ENCODE results near the gene IQCH. TPM values are rescaled to one million over a fixed set of nuclear protein-coding genes. Genes with fewer than 3 reads are reported as not detected.

IQCH gene
- total and polyA plus RNA-seq, 2 of the 4 experiments (the other 2 are of a cell fraction) = 0.60 to 2.5 TPM

- no peak overlapping the region for H3K4me3 ChIP-seq (ENCODE audit: insufficient read depth, low read depth, low read length)
- H2BK20ac ChIP-seq (ENCODE audit: low read depth, low read length) = no peak overlapping the region
- H3K9me3 ChIP-seq (ENCODE audit: control insufficient read depth, insufficient read depth, low read length) = no peaks in the 10 kb centered on the region; the same call in 1 of the 2 replicates
- H3K36me3 ChIP-seq (ENCODE audit: control insufficient read depth, insufficient read depth, low read length) = no peaks in the 10 kb centered on the region
- no peak overlapping the region for H3K14ac ChIP-seq (replicated peaks; ENCODE audit: low read depth, low read length)
- no peak overlapping the region for H3K18ac ChIP-seq (ENCODE audit: low read depth, low read length)
- no peak overlapping the region for H2AFZ ChIP-seq (replicated peaks; ENCODE audit: low read length, poor library complexity)
- H3K9me1 ChIP-seq (ENCODE audit: insufficient read depth, low read length) = no peaks in the 10 kb centered on the region
- no peak overlapping the region for H4K8ac ChIP-seq (ENCODE audit: low read depth in 2 of 2, low read length in 2 of 2)
- WGBS, 2 experiments (ENCODE audit: extremely low coverage in 2 of 2, insufficient read length in 1 of 2) = no CpG with 5 or more reads among the region's 2 CpGs
- dilution Hi-C loops (cut with HindIII; ENCODE audit: low sequenced_read_pairs, unreplicated experiment) (no loop called here), in situ Hi-C loops (cut with MboI; ENCODE audit: low sequenced_read_pairs) (no loop called here), intact Hi-C loops (cut with micrococcal nuclease) (no loop called here)
- TF ChIP-seq CTCF (conservative IDR thresholded peaks at IDR 0.05; ENCODE audit: low read depth, low read length) (no peak), RFX5 (IDR thresholded peaks at IDR 0.05; ENCODE audit: low read depth, low read length) (no peak), SMC3 (IDR thresholded peaks at IDR 0.05; ENCODE audit: low read depth, low read length) (no peak)
- ATAC-seq (ENCODE audit: low read depth) (no peak), DNase-seq (no peak)
- no peak overlapping the region for H4K5ac ChIP-seq (ENCODE audit: low read depth, low read length)
- no peak overlapping the region for H2BK120ac ChIP-seq (ENCODE audit: low read depth, low read length)
- H2BK5ac ChIP-seq (ENCODE audit: low read depth, low read length, poor library complexity, severe bottlenecking) = no peak overlapping the region
- peaks cover 5% of the 10 kb centered on the region for H3K27me3 ChIP-seq (ENCODE audit: control insufficient read depth, insufficient read depth, low read length)
- BruUV-seq (replicated peaks) = no TSS peak
- H3K4ac ChIP-seq (ENCODE audit: low read depth, low read length) = no peak overlapping the region
- no peak overlapping the region for H3K9ac ChIP-seq (ENCODE audit: low read depth, low read length)
- no peak overlapping the region for H3K27ac ChIP-seq (ENCODE audit: insufficient read depth, low read length)
- H3K56ac ChIP-seq (ENCODE audit: extremely low read depth, insufficient read depth, low read length) = no peak overlapping the region
- CTCF ChIA-PET = interaction anchor here (1.1 kb wide), 1 partner anchor 9 kb away, joined by 3 read pairs; no protein-coding TSS in a partner anchor
- H3K23ac ChIP-seq (ENCODE audit: low read depth, low read length) = no peak overlapping the region
- no peak overlapping the region for H2BK15ac ChIP-seq (ENCODE audit: low read depth, low read length)
- no peaks in the 10 kb centered on the region for H3K79me1 ChIP-seq (ENCODE audit: low read depth in 1 of 2, low read length in 2 of 2)
- H4K91ac ChIP-seq (ENCODE audit: insufficient read depth, low read depth, low read length) = no peak overlapping the region
- no peak overlapping the region for H3K4me2 ChIP-seq (ENCODE audit: low read depth, low read length)
- H2AK9ac ChIP-seq (replicated peaks; ENCODE audit: low read depth, low read length, poor library complexity) = no peak overlapping the region
- no peaks in the 10 kb centered on the region for H3K4me1 ChIP-seq (ENCODE audit: control insufficient read depth, insufficient read depth, low read length)
- no peaks in the 10 kb centered on the region for H4K20me1 ChIP-seq (ENCODE audit: insufficient read depth, low read length)
- no peak overlapping the region for H2AK5ac ChIP-seq (ENCODE audit: low read depth, low read length)
- POLR2A ChIA-PET (ENCODE audit: unreplicated experiment) = interaction anchor here (0.6 kb wide), 1 partner anchor 40 kb away, joined by 3 read pairs; no protein-coding TSS in a partner anchor
Measured at GRCh38 chr15:67341539-67341938, 87.0 kb downstream of the IQCH start.
